Stomach (tissue), 4 donors: Measurements from ENCODE around the gene TFEB.

ENCODE experiments used
- EP300 ChIP-seq: sonication (generic); formaldehyde crosslinking; IDR thresholded peaks from one replicate; pipeline ENCODE4 v1.6.1; 2017; ENCODE audit warnings: antibody characterized with exemption
- POLR2A ChIP-seq, 4 donors: fragments of 450-650 bp; IDR thresholded peaks; one replicate each; pipeline ENCODE4 v1.6.1; 2016; ENCODE audit warnings: antibody characterized with exemption in 4 of 4, control low read depth in 2 of 4, mild to moderate bottlenecking in 1 of 4, moderate library complexity in 1 of 4
- POLR2AphosphoS5 ChIP-seq, 3 donors: sonication (generic); formaldehyde crosslinking; IDR thresholded peaks; one replicate each; pipeline ENCODE4 v1.6.1; 2016; ENCODE audit warnings: antibody characterized with exemption in 3 of 3
- TF ChIP-seq, protein P1 (sequence below), 7 experiments: fragments of 450-650 bp in 4 of 7; fragments of 200-600 bp in 3 of 7; sonication (generic) in 3 of 7; IDR thresholded peaks; one replicate each; pipeline ENCODE4 v1.5.1; 2016 to 2019; ENCODE audit warnings: antibody characterized with exemption in 7 of 7, control low read depth in 2 of 7, mild to moderate bottlenecking in 1 of 7

DNA sequence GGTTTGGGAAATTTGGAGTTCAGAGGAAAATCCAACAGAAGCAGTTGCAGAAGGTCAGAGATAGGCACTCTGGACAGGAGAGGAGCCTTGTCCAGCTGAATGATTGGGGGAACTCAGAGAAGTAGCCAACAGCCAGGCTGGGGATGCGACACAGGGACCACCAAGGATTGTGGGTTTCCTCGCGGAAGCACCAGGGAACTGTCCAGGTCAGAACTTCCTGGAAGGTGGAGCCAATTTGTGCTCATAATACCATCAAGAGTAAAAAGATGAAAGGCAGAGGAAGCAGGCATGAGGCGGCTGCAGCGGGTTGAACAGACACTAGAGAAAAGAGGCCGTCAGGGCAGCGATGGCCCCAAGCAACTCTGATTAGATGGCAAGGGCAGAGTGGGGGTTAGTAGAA, 63.4 kb downstream of the TFEB start:
- no peak for TF ChIP-seq POLR2AphosphoS5 (IDR thresholded peaks at IDR 0.05)
- TF ChIP-seq, protein P1, sequence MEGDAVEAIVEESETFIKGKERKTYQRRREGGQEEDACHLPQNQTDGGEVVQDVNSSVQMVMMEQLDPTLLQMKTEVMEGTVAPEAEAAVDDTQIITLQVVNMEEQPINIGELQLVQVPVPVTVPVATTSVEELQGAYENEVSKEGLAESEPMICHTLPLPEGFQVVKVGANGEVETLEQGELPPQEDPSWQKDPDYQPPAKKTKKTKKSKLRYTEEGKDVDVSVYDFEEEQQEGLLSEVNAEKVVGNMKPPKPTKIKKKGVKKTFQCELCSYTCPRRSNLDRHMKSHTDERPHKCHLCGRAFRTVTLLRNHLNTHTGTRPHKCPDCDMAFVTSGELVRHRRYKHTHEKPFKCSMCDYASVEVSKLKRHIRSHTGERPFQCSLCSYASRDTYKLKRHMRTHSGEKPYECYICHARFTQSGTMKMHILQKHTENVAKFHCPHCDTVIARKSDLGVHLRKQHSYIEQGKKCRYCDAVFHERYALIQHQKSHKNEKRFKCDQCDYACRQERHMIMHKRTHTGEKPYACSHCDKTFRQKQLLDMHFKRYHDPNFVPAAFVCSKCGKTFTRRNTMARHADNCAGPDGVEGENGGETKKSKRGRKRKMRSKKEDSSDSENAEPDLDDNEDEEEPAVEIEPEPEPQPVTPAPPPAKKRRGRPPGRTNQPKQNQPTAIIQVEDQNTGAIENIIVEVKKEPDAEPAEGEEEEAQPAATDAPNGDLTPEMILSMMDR (IDR thresholded peaks at IDR 0.05): no peak
- no peak for TF ChIP-seq POLR2A (IDR thresholded peaks at IDR 0.05)
- no peak for TF ChIP-seq EP300
